Measurements from ENCODE around the gene IGFL1. TPM values are rescaled to one million over a fixed set of nuclear protein-coding genes. Genes with fewer than 3 reads are reported as not detected.
"Not testable (repeated sequence)": the region's sequence is repeated elsewhere in the genome, so short reads cannot be mapped to it uniquely, and the experiment has no call there.

Gene IGFL1
- total RNA-seq, 1 donor from 2014 or later: 2.1 TPM

GRCh38 chr19:46226438-46226973 lies 3.0 kb upstream of the IGFL1 start:
- H3K27ac Mint-ChIP-seq (ENCODE audit: unreplicated experiment): peak overlapping the region; percentile 82
- no peak for DNase-seq (ENCODE audit: low spot score)
- no peak for TF ChIP-seq CTCF (IDR thresholded peaks at IDR 0.05)
- H3K9me3 Mint-ChIP-seq (ENCODE audit: low read depth): no peaks in the 10 kb centered on the region
- H3K36me3 Mint-ChIP-seq (ENCODE audit: low read depth): peaks cover 2% of the 10 kb centered on the region
- H3K4me3 Mint-ChIP-seq (ENCODE audit: unreplicated experiment): no peak overlapping the region
- peaks cover 75% of the 10 kb centered on the region for H3K4me1 Mint-ChIP-seq (ENCODE audit: low read depth)
- H3K27me3 Mint-ChIP-seq (ENCODE audit: low read depth): peaks cover 23% of the 10 kb centered on the region

- Mint-ChIP-seq H3K4me1 (ENCODE audit: low read depth) (peaks cover 30% of the 10 kb centered on the region), H3K27ac (ENCODE audit: unreplicated experiment) (no peak overlapping the region), H3K36me3 (ENCODE audit: low read depth) (peaks cover 2% of the 10 kb centered on the region), H3K9me3 (ENCODE audit: low read depth) (no peaks in the 10 kb centered on the region), H3K4me3 (ENCODE audit: unreplicated experiment) (no peak overlapping the region), H3K27me3 (ENCODE audit: low read depth) (peaks cover 42% of the 10 kb centered on the region)
- no peak for DNase-seq (ENCODE audit: low spot score)
- TF ChIP-seq CTCF (IDR thresholded peaks at IDR 0.05): no peak
Observed at GRCh38 chr19:46232029-46232428, 2.5 kb downstream of the IGFL1 start.

- peaks cover 25% of the 10 kb centered on the region for H3K4me1 Mint-ChIP-seq (ENCODE audit: low read depth)
- no peaks in the 10 kb centered on the region for H3K9me3 Mint-ChIP-seq (ENCODE audit: low read depth)
- no peak for DNase-seq (ENCODE audit: low spot score)
- peaks cover 43% of the 10 kb centered on the region for H3K27me3 Mint-ChIP-seq (ENCODE audit: low read depth)
- no peak overlapping the region for H3K27ac Mint-ChIP-seq (ENCODE audit: unreplicated experiment)
- peaks cover 2% of the 10 kb centered on the region for H3K36me3 Mint-ChIP-seq (ENCODE audit: low read depth)
- H3K4me3 Mint-ChIP-seq (ENCODE audit: unreplicated experiment): no peak overlapping the region
- TF ChIP-seq CTCF (IDR thresholded peaks at IDR 0.05): no peak
Observed at GRCh38 chr19:46232468-46232867, 2.9 kb downstream of the IGFL1 start.

GRCh38 chr19:46232938-46233621 lies 3.5 kb downstream of the IGFL1 start:
- Mint-ChIP-seq H3K27ac (ENCODE audit: unreplicated experiment) (no peak overlapping the region), H3K27me3 (ENCODE audit: low read depth) (peaks cover 46% of the 10 kb centered on the region), H3K36me3 (ENCODE audit: low read depth) (peaks cover 2% of the 10 kb centered on the region), H3K9me3 (ENCODE audit: low read depth) (no peaks in the 10 kb centered on the region), H3K4me1 (ENCODE audit: low read depth) (peaks cover 25% of the 10 kb centered on the region), H3K4me3 (ENCODE audit: unreplicated experiment) (no peak overlapping the region)
- DNase-seq (ENCODE audit: low spot score): no peak
- TF ChIP-seq CTCF (IDR thresholded peaks at IDR 0.05): no peak

- not testable (repeated sequence) for H3K36me3 Mint-ChIP-seq (ENCODE audit: low read depth); H3K27ac Mint-ChIP-seq (ENCODE audit: unreplicated experiment); DNase-seq (ENCODE audit: low spot score); H3K4me3 Mint-ChIP-seq (ENCODE audit: unreplicated experiment); H3K9me3 Mint-ChIP-seq (ENCODE audit: low read depth)
- H3K27me3 Mint-ChIP-seq (ENCODE audit: low read depth): peaks cover 46% of the 10 kb centered on the region
- peaks cover 25% of the 10 kb centered on the region for H3K4me1 Mint-ChIP-seq (ENCODE audit: low read depth)
Observed at GRCh38 chr19:46233871-46234270, 4.3 kb downstream of the IGFL1 start.

GRCh38 chr19:46238141-46238540 lies 8.6 kb downstream of the IGFL1 start:
- H3K27me3 Mint-ChIP-seq (ENCODE audit: low read depth): peaks cover 56% of the 10 kb centered on the region
- H3K36me3 Mint-ChIP-seq (ENCODE audit: low read depth); DNase-seq (ENCODE audit: low spot score); H3K27ac Mint-ChIP-seq (ENCODE audit: unreplicated experiment); H3K9me3 Mint-ChIP-seq (ENCODE audit: low read depth); H3K4me1 Mint-ChIP-seq (ENCODE audit: low read depth); H3K4me3 Mint-ChIP-seq (ENCODE audit: unreplicated experiment): not testable (repeated sequence)
